ENCODE results near the gene TAGLN. TPM values are rescaled to one million over a fixed set of nuclear protein-coding genes. Genes with fewer than 3 reads are reported as not detected.

TAGLN gene
- polyA plus RNA-seq, 2 of the 4 experiments (the other 2 are of a cell fraction), result 43.2 to 287 TPM

GRCh38 chr11:117183724-117184349, 15.3 kb upstream of the TAGLN start:
- no peaks in the 10 kb centered on the region for H3K9me3 ChIP-seq
- FAIRE-seq (no peak), ATAC-seq (no peak), DNase-seq (ENCODE audit: low read depth in 1 of 2, low spot score in 1 of 2) (no peak)
- ChIA-PET POLR2A (no interaction called here), CTCF (interaction anchor here (1.4 to 7.2 kb wide), 2 partner anchors 10 to 44 kb away, joined by 3 to 69 read pairs; no protein-coding TSS in a partner anchor)
- H3K4me1 ChIP-seq, result peaks cover 13% of the 10 kb centered on the region
- WGBS (ENCODE audit: missing lambda C conversion rate), result 91% methylated on average over 9 of the region's 11 CpGs
- TF ChIP-seq CBX2 (IDR thresholded peaks at IDR 0.05; ENCODE audit: borderline replicate concordance, low read depth) (no peak), KDM5A (IDR thresholded peaks at IDR 0.05) (no peak), USF2 (IDR thresholded peaks at IDR 0.05) (no peak), JUN (IDR thresholded peaks at IDR 0.05) (no peak), FOXS1 (CRISPR knock-in tag; IDR thresholded peaks at IDR 0.05) (no peak), NPAS2 (CRISPR knock-in tag; IDR thresholded peaks at IDR 0.05; ENCODE audit: borderline replicate concordance) (no peak), ELK1 (IDR thresholded peaks at IDR 0.05; ENCODE audit: low read depth, low read length) (no peak), CHD4 (IDR thresholded peaks at IDR 0.05; ENCODE audit: borderline replicate concordance) (no peak), FOSL2 (IDR thresholded peaks at IDR 0.05) (no peak), FOSL2 (CRISPR knock-in tag; IDR thresholded peaks at IDR 0.05) (no peak), POLR2AphosphoS2 (conservative IDR thresholded peaks at IDR 0.05; ENCODE audit: low read length) (no peak), KDM1A (IDR thresholded peaks at IDR 0.05; ENCODE audit: low read depth) (no peak), ZFP36 (IDR thresholded peaks at IDR 0.05; ENCODE audit: borderline replicate concordance, partially characterized antibody) (no peak), CHD2 (IDR thresholded peaks at IDR 0.05; ENCODE audit: low read length, partially characterized antibody) (no peak), RNF2 (IDR thresholded peaks at IDR 0.05; ENCODE audit: borderline replicate concordance, low read depth) (no peak), EP300 (IDR thresholded peaks at IDR 0.05) (no peak), HDAC2 (IDR thresholded peaks at IDR 0.05) (no peak), RFX5 (IDR thresholded peaks at IDR 0.05) (no peak), ZSCAN20 (CRISPR knock-in tag; IDR thresholded peaks at IDR 0.05) (no peak)
- no peak overlapping the region for H3K4me3 ChIP-seq
- H3K4me2 ChIP-seq, result no peak overlapping the region
- H3K27ac ChIP-seq, result no peak overlapping the region

- TF ChIP-seq KDM1A (IDR thresholded peaks at IDR 0.05; ENCODE audit: low read depth) (no peak), CBX2 (IDR thresholded peaks at IDR 0.05; ENCODE audit: borderline replicate concordance, low read depth) (no peak), CTCF (IDR thresholded peaks at IDR 0.05) (no peak), ZSCAN20 (CRISPR knock-in tag; IDR thresholded peaks at IDR 0.05) (no peak), CHD2 (IDR thresholded peaks at IDR 0.05; ENCODE audit: low read length, partially characterized antibody) (no peak)
- ChIA-PET CTCF (interaction anchor here (0.6 kb wide), 1 partner anchor 8 kb away, joined by 6 read pairs; no protein-coding TSS in a partner anchor), POLR2A (no interaction called here)
- no peak for ATAC-seq
- Histone ChIP-seq H3K9me3 (no peaks in the 10 kb centered on the region), H3K27ac (no peak overlapping the region), H3K4me2 (no peak overlapping the region), H3K4me3 (no peak overlapping the region), H3K4me1 (peaks cover 2% of the 10 kb centered on the region)
- FAIRE-seq, result no peak
- no peak for DNase-seq (ENCODE audit: low read depth in 1 of 2, low spot score in 1 of 2)
- 87% methylated on average over 5 of the region's 5 CpGs for WGBS (ENCODE audit: missing lambda C conversion rate)
Observed at GRCh38 chr11:117185736-117186430, 13.3 kb upstream of the TAGLN start.

Measured in A549 (cell line).